Fibroblast of mammary gland (primary cell): ENCODE results near the gene MPV17.

ENCODE experiments used
- DNase-seq: peaks from one replicate; pipeline ENCODE4 v3.0.0-alpha.2; 2010; ENCODE audit warnings: low read depth
- H3K4me3 ChIP-seq: 2 replicates; pipeline ENCODE4 v1.5.1; 2011; ENCODE audit warnings: low read depth, mild to moderate bottlenecking, low read length, moderate library complexity; ENCODE audit not compliant: control insufficient read depth
- TF ChIP-seq, protein P1 (sequence below): conservative IDR thresholded peaks from 2 replicates; pipeline ENCODE4 v1.5.1; 2011; ENCODE audit warnings: low read depth, low read length, inconsistent platforms; ENCODE audit not compliant: control insufficient read depth, insufficient read depth

Gene MPV17

GRCh38 chr2:27351802-27352598 lies 29.1 kb upstream of the MPV17 start:
- no peak overlapping the region for H3K4me3 ChIP-seq
- TF ChIP-seq, protein P1, sequence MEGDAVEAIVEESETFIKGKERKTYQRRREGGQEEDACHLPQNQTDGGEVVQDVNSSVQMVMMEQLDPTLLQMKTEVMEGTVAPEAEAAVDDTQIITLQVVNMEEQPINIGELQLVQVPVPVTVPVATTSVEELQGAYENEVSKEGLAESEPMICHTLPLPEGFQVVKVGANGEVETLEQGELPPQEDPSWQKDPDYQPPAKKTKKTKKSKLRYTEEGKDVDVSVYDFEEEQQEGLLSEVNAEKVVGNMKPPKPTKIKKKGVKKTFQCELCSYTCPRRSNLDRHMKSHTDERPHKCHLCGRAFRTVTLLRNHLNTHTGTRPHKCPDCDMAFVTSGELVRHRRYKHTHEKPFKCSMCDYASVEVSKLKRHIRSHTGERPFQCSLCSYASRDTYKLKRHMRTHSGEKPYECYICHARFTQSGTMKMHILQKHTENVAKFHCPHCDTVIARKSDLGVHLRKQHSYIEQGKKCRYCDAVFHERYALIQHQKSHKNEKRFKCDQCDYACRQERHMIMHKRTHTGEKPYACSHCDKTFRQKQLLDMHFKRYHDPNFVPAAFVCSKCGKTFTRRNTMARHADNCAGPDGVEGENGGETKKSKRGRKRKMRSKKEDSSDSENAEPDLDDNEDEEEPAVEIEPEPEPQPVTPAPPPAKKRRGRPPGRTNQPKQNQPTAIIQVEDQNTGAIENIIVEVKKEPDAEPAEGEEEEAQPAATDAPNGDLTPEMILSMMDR, result no peak
- no peak for DNase-seq

DNA sequence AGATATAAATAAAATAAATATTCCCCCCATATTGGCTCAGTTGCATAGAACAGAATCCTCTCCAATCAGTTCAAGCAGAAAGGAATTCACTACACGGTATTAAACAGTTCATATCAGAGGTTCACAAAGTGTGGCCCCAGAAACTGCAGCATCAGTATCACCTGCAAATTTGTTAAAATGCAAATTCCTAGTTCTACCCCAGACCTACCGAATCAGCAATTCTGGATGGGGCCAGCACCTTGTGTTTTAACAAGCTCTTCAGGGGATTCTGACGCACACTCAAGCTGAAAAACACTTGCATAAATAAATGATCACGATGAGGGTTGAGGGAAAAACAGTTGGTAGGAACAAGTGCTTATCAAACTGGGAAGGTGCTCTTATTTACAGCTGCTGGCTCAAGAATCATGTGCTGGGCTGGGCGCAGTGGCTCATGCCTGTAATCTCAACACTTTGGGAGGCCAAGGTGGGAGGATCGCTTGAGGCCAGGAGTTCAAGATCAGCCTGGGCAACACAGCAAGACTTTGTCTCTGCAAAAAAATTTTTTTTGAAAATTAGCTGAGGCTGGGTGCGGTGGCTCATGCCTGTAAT lies 27.3 kb upstream of the MPV17 start:
- no peak for DNase-seq
- H3K4me3 ChIP-seq, result no peak overlapping the region
- TF ChIP-seq, protein P1, result no peak

- DNase-seq, result peak; percentile 58
- TF ChIP-seq, protein P1, result no peak
- H3K4me3 ChIP-seq, result no peak overlapping the region
Observed at GRCh38 chr2:27347641-27348040, 24.7 kb upstream of the MPV17 start.

GRCh38 chr2:27336173-27336572 lies 13.3 kb upstream of the MPV17 start:
- H3K4me3 ChIP-seq, result no peak overlapping the region
- TF ChIP-seq, protein P1, result no peak
- DNase-seq, result no peak

GRCh38 chr2:27335311-27335710 lies 12.4 kb upstream of the MPV17 start:
- H3K4me3 ChIP-seq, result no peak overlapping the region
- DNase-seq, result no peak
- TF ChIP-seq, protein P1, result no peak

- no peak overlapping the region for H3K4me3 ChIP-seq
- TF ChIP-seq, protein P1, result no peak
- no peak for DNase-seq
Observed at GRCh38 chr2:27324720-27325119, 1.8 kb upstream of the MPV17 start.
